ENCODE results near the gene LRPAP1. TPM values are rescaled to one million over a fixed set of nuclear protein-coding genes. Genes with fewer than 3 reads are reported as not detected.

LRPAP1 gene
- polyA plus RNA-seq, 1 donor from 2014 or later, result 91.1 TPM

- H3K4me2 ChIP-seq (ENCODE audit: low read length), result no peak overlapping the region
- no peaks in the 10 kb centered on the region for H3K9me2 ChIP-seq (ENCODE audit: insufficient read depth, low read length)
- no peak overlapping the region for H2AFZ ChIP-seq (ENCODE audit: low read depth, low read length)
- H3F3A ChIP-seq (ENCODE audit: insufficient read depth, low read length, poor library complexity, severe bottlenecking), result no peaks in the 10 kb centered on the region
- no peak overlapping the region for H3K27ac ChIP-seq (ENCODE audit: low read length)
- H3K4me3 ChIP-seq (ENCODE audit: low read length), result no peak overlapping the region
- no peak overlapping the region for H3K9ac ChIP-seq (ENCODE audit: low read length)
- H3K9me3 ChIP-seq (ENCODE audit: low read length), result no peaks in the 10 kb centered on the region
- no peaks in the 10 kb centered on the region for H4K20me1 ChIP-seq (ENCODE audit: insufficient read depth)
- no peaks in the 10 kb centered on the region for H3K36me3 ChIP-seq (ENCODE audit: insufficient read depth, low read length)
- no peak for TF ChIP-seq REST (IDR thresholded peaks at IDR 0.05; ENCODE audit: borderline replicate concordance)
- TF ChIP-seq SMC3 (conservative IDR thresholded peaks at IDR 0.05; ENCODE audit: poor library complexity), result no peak
- TF ChIP-seq EP300 (conservative IDR thresholded peaks at IDR 0.05; ENCODE audit: poor library complexity, severe bottlenecking), result no peak
- TF ChIP-seq TAF1 (IDR thresholded peaks at IDR 0.05; ENCODE audit: low read depth), result no peak
- TF ChIP-seq RAD21 (conservative IDR thresholded peaks at IDR 0.05), result no peak
- H3K79me2 ChIP-seq (replicated peaks; ENCODE audit: insufficient read depth, low read length), result no peaks in the 10 kb centered on the region
- H3K27me3 ChIP-seq (ENCODE audit: insufficient read depth, low read depth, low read length), result no peaks in the 10 kb centered on the region
Observed at GRCh38 chr4:3470244-3471097, 61.8 kb downstream of the LRPAP1 start.

GRCh38 chr4:3469386-3470243, 62.6 kb downstream of the LRPAP1 start:
- Histone ChIP-seq H4K20me1 (ENCODE audit: insufficient read depth) (no peaks in the 10 kb centered on the region), H3K79me2 (replicated peaks; ENCODE audit: insufficient read depth, low read length) (no peaks in the 10 kb centered on the region), H3K27ac (ENCODE audit: low read length) (no peak overlapping the region), H3K9me3 (ENCODE audit: low read length) (no peaks in the 10 kb centered on the region), H3K36me3 (ENCODE audit: insufficient read depth, low read length) (no peaks in the 10 kb centered on the region), H3K4me3 (ENCODE audit: low read length) (no peak overlapping the region), H3K27me3 (ENCODE audit: insufficient read depth, low read depth, low read length) (no peaks in the 10 kb centered on the region), H3F3A (ENCODE audit: insufficient read depth, low read length, poor library complexity, severe bottlenecking) (no peaks in the 10 kb centered on the region), H3K4me2 (ENCODE audit: low read length) (no peak overlapping the region), H2AFZ (ENCODE audit: low read depth, low read length) (no peak overlapping the region), H3K9ac (ENCODE audit: low read length) (no peak overlapping the region), H3K9me2 (ENCODE audit: insufficient read depth, low read length) (no peaks in the 10 kb centered on the region)
- TF ChIP-seq SMC3 (conservative IDR thresholded peaks at IDR 0.05; ENCODE audit: poor library complexity) (no peak), REST (IDR thresholded peaks at IDR 0.05; ENCODE audit: borderline replicate concordance) (no peak), RAD21 (conservative IDR thresholded peaks at IDR 0.05) (no peak)
